Embryonic facial prominence (tissue), 1 donor: ENCODE data around the gene EGLN2.
"Not testable (repeated sequence)": the region's sequence is repeated elsewhere in the genome, so short reads cannot be mapped to it uniquely, and the experiment has no call there.

Experiments used
- DNase-seq: peaks from one replicate; pipeline ENCODE4 v3.0.0-alpha.2; 2016; ENCODE audit errors: extremely low spot score

Gene EGLN2

DNA sequence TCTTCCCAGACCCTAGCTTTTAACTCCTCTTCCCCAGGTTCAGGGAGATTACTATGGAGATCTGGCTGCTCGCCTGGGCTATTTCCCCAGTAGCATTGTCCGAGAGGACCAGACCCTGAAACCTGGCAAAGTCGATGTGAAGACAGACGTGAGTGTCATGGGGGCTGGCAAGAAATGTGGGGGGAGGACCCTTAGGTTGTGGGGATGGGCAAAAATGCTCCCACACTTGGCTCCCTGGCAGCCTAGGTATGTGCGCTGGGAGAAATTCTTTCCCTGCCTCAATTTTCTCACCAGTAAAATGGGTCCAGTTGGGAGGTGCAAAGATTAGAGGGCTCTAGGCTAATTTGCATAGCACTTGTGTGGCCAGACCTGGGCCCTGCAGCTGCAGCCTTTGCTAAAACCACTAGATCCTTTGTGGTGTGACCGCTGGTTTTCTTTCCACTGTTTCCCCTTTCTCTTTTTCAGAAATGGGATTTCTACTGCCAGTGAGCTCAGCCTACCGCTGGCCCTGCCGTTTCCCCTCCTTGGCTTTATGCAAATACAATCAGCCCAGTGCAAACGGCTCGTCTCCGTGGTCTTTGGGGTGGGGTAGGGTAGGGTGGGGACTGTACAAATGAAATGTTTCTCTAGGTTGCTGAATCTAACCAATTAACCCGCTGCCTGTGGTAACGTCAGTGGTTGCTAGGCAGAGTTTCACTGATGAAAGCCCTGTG is 21.9 kb upstream of the EGLN2 start:
- DNase-seq: peak; percentile 84

DNA sequence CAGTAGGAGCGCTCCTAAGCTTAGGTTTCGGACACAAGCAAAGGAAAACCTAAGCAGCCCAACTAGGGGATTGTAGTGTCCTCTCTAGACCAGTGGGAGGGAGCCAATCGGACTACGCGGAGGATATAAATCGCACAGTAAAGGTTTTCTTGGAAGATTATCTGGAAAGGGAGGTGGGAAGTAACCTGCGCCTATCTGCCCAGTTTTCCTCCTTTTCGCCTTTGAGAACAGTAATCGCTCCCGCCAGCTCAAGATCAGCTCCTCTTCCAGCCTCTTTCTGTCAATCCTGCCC is 21.4 kb upstream of the EGLN2 start:
- no peak for DNase-seq

- peak; percentile 100 for DNase-seq
Observed at GRCh38 chr19:40777937-40778705, 20.9 kb upstream of the EGLN2 start, which contains the start of gene RAB4B. Gene RAB4B, plus strand, starts transcription at chr19:40778247. Its CDS starts 129 bp downstream, at chr19:40778376.

- no peak for DNase-seq
Observed at GRCh38 chr19:40778706-40779284, 20.2 kb upstream of the EGLN2 start.

DNA sequence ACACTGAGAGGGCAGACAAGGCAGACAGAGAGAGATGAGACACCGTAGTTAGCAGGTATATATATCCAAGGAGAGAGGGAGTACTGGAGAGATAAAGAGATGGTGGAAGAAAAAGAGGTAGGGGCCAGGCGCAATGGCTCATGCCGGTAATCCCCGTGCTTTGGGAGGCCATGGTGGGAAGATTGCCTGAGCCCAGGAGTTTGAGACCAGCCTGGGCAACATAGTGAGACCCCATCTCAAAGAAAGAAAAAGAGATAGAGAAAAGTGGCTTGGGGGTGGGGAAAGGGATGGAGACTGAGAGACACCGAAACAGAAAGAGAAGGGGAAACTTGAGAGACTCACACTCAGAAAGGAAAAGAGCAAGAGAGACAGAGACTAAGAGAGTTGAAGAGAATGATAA is 18.4 kb upstream of the EGLN2 start:
- DNase-seq: no peak

GRCh38 chr19:40781140-40781539 is 17.9 kb upstream of the EGLN2 start:
- DNase-seq: no peak

- DNase-seq: no peak
Observed at GRCh38 chr19:40783711-40784110, 15.3 kb upstream of the EGLN2 start.

- not testable (repeated sequence) for DNase-seq
Observed at GRCh38 chr19:40784146-40784545, 14.8 kb upstream of the EGLN2 start.

GRCh38 chr19:40785526-40785925 is 13.5 kb upstream of the EGLN2 start:
- no peak for DNase-seq

GRCh38 chr19:40786060-40787037 is 12.6 kb upstream of the EGLN2 start:
- no peak for DNase-seq

DNA sequence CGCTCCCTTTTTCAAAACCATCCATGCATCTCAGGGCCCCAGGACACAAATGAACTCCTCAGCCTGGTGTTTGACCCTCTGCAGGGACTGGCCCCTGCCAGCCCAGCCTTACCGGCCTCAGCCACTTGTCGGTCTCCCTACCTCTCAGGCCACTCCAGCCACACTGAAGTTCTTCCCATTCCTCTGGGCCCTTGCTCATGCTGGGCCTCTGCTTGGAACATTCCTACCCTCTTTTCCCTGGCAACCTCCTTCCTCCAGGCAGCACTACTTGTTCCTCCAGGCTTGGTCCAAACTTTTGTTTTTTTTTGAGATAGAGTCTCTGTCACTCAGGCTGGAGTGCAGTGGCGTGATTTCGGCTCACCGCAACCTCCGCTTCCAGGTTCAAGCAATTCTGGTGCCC is 7.6 kb upstream of the EGLN2 start:
- DNase-seq: no peak

DNA sequence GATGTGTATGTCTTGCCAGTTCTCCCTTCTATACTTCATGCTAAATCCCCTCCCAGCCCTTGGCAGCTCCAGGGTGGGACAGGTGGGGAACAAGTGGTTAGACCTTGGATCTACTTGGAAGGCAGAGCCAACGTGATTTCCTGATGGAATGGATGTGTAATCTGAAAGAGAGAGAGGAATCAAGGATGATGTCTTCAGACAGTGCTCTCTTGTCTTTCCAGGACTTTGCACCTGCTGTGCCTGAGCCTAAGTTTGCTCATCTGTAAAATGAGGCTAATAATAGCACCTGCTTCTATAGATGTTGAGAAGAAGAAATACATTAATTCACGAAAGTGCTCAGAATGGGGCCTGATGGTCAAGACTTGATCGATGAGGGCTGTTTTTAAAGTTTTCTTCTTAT is 7.0 kb upstream of the EGLN2 start:
- no peak for DNase-seq

DNA sequence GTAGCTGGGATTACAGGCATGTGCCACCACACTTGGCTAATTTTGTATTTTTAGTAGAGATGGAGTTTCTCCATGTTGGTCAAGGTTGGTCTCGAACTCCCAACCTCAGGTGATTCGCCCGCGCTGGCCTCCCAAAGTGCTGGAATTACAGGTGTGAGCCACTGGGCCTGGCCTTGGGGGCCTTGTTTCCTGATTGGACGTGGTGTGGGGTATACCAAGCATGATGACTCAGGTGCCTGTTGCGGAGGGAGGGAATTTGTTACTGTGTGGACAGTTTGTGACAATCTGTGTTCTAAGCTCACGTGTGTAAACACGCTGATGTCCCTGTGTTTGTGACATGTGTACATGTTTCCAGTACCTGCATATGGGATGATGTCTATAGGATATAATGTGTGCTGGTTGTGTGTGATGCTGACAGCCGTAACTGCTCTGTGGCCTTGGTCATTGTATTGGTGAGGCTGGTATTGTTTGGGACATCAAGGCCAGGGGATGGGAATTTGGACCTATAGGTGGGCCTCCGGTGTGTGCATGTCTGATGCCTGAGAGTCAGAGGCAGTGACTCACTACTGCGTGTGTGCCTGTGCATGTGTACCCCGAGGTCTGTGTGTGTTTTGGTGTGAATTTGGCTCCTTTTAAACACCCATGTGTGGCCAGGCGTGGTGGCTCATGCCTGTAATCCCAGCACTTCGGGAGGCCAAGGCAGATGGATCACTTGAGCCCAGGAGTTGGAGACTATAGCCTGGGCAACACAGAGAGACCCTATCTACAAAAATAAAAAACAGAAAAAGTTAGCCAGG is 1.6 kb upstream of the EGLN2 start:
- no peak for DNase-seq

DNA sequence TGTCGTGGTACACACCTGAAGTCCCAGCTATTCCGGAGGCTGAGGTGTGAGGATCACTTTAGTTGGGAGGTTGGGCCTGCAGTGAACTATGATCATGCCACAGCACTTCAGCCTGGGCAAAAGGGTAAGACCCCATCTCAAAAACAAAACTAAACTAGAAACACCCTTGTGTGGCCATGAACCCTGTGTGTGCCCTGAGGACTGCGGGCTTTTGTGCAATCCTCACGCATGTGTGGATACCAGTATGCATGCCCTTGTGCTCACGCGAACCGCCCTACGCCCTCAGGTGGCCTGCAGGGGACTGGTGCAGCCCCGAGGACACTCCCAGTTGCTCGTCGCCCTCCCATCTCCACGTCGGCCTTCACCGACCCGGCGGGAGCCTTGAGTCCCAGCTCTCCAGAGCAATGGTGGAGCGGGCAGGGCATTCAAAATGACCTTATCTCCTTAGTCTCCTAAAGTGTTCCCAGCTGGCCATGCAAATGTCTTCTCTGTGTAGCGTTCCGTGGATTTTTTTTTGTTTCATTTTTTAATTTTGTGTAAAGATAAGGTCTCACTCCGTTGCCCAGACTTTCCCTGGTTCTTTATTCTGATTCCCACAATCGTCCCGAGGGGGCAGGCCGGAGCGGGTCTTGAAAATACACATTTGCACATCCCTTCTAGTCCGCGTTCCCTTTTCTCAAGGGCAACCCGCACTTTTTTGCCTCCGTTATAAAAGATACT is 868 bp upstream of the EGLN2 start:
- no peak for DNase-seq

DNA sequence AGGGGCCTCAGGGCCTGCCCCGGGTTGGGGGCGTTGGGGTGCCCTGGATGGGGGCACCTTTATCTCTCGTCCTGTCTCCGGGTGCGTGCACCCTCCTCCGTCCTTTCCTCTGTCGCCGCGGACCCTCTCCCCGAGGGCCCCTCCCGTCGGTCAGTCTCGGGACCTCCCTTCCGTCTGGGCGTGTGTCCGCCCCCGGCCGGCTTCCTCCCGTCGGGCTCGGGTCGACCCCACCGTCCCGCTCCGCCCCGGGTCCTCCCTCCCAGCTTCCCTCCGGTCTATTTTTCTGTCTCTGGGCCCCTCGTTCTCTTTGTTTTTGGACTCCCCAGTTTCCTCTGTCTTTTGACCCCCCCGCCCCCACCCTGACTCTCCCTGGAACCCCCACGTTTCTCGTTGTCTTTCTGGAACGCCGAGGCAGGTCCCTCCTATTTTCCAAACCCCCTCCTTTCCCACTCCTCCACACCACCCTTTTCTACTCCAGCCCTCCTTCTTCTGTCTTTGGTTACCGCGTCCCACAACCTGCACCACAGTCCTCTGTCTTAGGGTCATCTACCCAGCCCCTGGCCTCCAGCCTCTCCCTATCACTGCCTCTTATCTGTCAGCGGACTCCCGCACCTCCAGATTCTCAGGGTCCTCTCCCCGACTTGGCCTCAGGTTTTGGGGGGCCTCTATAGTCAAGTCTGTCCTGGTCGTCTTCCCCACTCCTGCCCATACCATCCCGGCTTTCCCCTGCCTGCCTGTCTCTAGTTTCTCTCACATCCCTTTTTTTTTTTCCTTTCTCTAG is 757 bp downstream of the EGLN2 start:
- DNase-seq: no peak

GRCh38 chr19:40800339-40800996 is 1.5 kb downstream of the EGLN2 start:
- no peak for DNase-seq

DNA sequence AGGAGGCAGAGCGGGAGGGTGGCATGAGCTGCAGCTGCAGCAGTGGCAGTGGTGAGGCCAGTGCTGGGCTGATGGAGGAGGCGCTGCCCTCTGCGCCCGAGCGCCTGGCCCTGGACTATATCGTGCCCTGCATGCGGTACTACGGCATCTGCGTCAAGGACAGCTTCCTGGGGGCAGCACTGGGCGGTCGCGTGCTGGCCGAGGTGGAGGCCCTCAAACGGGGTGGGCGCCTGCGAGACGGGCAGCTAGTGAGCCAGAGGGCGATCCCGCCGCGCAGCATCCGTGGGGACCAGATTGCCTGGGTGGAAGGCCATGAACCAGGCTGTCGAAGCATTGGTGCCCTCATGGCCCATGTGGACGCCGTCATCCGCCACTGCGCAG is 2.0 kb downstream of the EGLN2 start:
- no peak for DNase-seq

GRCh38 chr19:40801426-40802299 is 2.7 kb downstream of the EGLN2 start:
- DNase-seq: no peak
